DMS153 treated with DMSO at 0.1 percent for 48 hours (cell line): ENCODE data around the gene TAS2R60.

Source experiments
- DNase-seq: peaks from one replicate; lab custom pipeline; 2025; ENCODE audit not compliant: unreplicated experiment; lab: John Stamatoyannopoulos, UW

The TAS2R60 gene

GRCh38 chr7:143437578-143437977, 5.7 kb upstream of the TAS2R60 start:
- no peak for DNase-seq

GRCh38 chr7:143439866-143440265, 3.4 kb upstream of the TAS2R60 start:
- DNase-seq = no peak

GRCh38 chr7:143444063-143444782, 970 bp downstream of the TAS2R60 start:
- DNase-seq = no peak

GRCh38 chr7:143444785-143445184, 1.5 kb downstream of the TAS2R60 start:
- no peak for DNase-seq

- DNase-seq = no peak
Measured at GRCh38 chr7:143447466-143447865, 4.2 kb downstream of the TAS2R60 start.

- no peak for DNase-seq
Measured at GRCh38 chr7:143448429-143448828, 5.2 kb downstream of the TAS2R60 start.

- no peak for DNase-seq
Measured at GRCh38 chr7:143449793-143450192, 6.5 kb downstream of the TAS2R60 start.

- DNase-seq = no peak
Measured at GRCh38 chr7:143451122-143451521, 7.9 kb downstream of the TAS2R60 start.

- DNase-seq = no peak
Measured at GRCh38 chr7:143451746-143452145, 8.5 kb downstream of the TAS2R60 start.

GRCh38 chr7:143452495-143452894, 9.2 kb downstream of the TAS2R60 start:
- no peak for DNase-seq

- no peak for DNase-seq
Measured at GRCh38 chr7:143454091-143454680, 10.9 kb downstream of the TAS2R60 start.

- DNase-seq = no peak
Measured at GRCh38 chr7:143455491-143455890, 12.2 kb downstream of the TAS2R60 start.

GRCh38 chr7:143455942-143456341, 12.7 kb downstream of the TAS2R60 start:
- DNase-seq = no peak

GRCh38 chr7:143456992-143457793, 13.9 kb downstream of the TAS2R60 start:
- no peak for DNase-seq

- no peak for DNase-seq
Measured at GRCh38 chr7:143458263-143458662, 15.0 kb downstream of the TAS2R60 start.

GRCh38 chr7:143458681-143459080, 15.4 kb downstream of the TAS2R60 start:
- DNase-seq = no peak

GRCh38 chr7:143459359-143459758, 16.1 kb downstream of the TAS2R60 start:
- DNase-seq = no peak

- no peak for DNase-seq
Measured at GRCh38 chr7:143460271-143460979, 17.2 kb downstream of the TAS2R60 start.

GRCh38 chr7:143462045-143462444, 18.8 kb downstream of the TAS2R60 start:
- no peak for DNase-seq

- DNase-seq = no peak
Measured at GRCh38 chr7:143463556-143463955, 20.3 kb downstream of the TAS2R60 start.

- DNase-seq = no peak
Measured at GRCh38 chr7:143463957-143464356, 20.7 kb downstream of the TAS2R60 start.
